HK-2 (cell line): ENCODE measurements around the gene CISH.

Experiments
- DNase-seq: peaks from one replicate; pipeline ENCODE4 v3.0.0-alpha.2; 2018; ENCODE audit not compliant: unreplicated experiment

CISH gene, protein sequence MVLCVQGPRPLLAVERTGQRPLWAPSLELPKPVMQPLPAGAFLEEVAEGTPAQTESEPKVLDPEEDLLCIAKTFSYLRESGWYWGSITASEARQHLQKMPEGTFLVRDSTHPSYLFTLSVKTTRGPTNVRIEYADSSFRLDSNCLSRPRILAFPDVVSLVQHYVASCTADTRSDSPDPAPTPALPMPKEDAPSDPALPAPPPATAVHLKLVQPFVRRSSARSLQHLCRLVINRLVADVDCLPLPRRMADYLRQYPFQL

GRCh38 chr3:50611464-50612233, at the start of gene CISH:
CISH (minus strand) TSS chr3:50611774; CDS start chr3:50611650, 124 bp downstream.
- peak; percentile 94 for DNase-seq

DNA sequence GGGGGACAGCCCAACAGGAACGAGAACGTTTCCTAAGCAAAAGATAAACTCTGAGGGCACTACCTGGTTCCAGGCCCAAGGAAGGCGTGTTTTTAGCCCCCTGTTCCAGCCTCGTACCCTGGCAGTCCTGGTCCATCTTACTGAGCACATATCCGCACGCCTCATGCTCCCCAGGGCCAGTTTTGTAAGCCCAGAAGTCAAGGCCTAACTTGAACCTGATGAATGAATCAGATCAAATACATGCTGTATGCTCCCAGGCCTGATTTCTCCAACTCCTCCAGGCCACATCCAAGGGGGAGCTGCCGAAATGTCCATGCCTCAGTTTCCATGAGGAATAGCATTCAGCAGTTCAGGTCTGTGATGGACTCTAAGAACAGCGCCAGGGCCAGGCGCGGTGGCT, 48.8 kb upstream of the CISH start:
- no peak for DNase-seq

DNA sequence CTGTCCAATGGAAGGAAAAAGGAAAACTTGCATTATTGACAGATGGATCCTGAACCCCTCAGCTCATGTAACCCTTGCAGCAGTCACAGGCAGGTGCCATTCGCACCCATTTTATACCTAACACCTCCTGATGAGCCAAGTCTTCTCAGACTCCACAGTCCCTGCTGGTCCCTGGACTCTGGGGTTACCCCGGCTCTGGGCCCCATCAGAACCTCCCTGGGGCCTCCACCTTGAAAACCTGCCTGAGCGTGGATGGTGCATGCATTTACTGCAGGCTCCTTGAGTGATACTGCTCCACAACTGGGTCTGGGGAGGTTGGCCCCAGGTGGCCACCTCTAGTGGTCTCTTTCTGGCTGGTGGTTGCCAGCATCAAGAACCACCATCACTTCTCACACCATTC, 47.3 kb upstream of the CISH start:
- DNase-seq = no peak

GRCh38 chr3:50658416-50658815, 46.8 kb upstream of the CISH start:
- no peak for DNase-seq

DNA sequence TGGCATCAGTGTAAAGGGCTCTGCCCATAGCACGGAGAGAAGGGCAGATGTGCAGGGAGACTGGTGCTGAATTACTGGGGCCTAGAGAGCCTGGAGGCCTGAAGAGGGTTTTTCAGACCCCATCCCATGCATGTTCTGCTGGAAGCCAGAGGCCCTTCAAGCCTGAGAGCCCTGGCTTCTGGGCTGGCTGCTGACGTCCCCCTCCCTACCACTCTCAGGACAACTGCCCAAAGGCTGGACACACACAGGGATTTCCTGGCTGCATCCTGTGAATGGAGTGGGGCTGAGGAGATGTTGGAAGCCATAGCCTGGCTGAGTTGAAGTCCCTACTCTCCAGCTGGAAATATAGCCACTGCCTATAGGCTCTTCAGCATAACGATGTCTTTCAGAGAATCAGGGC, 46.2 kb upstream of the CISH start:
- no peak for DNase-seq

GRCh38 chr3:50657407-50657806, 45.8 kb upstream of the CISH start:
- DNase-seq = no peak

DNA sequence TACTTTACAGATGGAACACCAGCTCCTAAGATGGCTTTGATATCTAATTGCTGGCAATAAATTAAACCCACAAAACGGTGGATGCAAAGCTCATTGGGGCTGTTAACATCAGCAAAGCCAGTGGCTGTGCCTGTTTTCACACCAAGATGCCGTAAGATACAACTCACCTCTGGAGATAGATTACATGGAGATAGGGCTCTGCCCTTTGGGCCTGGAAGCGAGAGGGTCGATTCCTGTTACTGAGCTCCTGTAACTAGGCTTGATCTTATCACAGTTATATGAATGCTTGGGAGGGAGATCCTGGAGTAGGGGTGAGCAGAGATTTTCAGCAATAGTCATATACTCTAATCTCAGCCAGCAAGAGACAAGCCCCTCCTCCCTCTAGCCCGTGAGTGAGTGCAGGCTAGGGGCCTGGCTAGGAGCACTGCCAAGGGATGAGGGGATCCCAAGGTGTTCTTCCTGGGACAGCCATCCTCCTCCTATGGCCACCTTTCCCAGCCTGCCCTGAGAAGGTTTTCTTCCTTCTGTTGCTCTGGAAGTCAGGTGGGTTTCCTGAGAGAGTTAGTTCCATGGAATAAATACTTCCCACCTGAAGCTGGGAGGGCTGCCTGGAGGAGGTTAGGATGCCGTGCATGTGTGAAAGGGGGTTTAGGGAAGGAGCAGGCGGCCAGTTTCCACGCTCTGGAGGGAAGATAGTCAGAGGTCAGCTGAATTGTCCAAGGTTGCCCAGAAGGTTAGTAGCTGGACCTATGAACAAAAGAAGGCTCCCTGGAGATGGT, 45.0 kb upstream of the CISH start:
- no peak for DNase-seq

DNA sequence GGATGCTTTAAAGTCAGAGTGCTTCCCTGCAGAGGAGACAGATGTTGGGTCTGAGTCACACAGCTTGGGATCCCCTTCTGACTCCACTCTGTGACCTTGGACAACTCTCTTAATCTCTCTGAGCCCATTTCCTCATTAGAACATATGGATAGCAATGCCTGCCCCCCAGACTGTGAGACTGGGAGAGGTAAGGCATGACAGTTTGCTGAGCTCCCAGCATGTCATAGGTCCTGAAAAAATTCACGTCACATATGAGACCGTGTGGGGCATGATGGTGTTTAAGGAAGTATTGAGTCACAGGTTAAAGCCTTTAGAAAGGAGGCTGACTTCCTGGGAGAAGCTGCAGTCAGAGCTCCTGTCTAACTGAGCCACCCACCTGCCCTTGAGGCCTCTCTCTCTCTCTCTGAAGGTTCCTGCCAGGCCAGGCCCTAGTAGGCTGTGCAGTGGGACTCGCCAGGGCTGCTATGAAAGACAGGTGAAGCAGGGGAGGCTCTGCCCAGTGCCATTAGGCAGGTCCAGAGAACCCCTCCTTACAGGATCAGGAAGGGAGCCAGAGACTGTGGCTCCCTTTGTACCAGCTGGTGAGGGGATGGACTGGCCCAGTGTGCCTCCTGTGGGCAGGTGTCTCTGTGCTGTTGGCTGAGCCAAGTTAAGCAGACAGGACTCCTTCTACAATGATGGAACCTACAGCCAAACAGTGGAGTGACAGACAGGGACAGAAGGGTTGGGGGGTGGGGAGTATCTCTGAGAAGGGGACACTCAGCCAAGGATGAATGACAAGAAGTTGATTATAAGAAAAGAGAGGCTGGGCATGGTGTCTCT, 43.6 kb upstream of the CISH start:
- no peak for DNase-seq

DNA sequence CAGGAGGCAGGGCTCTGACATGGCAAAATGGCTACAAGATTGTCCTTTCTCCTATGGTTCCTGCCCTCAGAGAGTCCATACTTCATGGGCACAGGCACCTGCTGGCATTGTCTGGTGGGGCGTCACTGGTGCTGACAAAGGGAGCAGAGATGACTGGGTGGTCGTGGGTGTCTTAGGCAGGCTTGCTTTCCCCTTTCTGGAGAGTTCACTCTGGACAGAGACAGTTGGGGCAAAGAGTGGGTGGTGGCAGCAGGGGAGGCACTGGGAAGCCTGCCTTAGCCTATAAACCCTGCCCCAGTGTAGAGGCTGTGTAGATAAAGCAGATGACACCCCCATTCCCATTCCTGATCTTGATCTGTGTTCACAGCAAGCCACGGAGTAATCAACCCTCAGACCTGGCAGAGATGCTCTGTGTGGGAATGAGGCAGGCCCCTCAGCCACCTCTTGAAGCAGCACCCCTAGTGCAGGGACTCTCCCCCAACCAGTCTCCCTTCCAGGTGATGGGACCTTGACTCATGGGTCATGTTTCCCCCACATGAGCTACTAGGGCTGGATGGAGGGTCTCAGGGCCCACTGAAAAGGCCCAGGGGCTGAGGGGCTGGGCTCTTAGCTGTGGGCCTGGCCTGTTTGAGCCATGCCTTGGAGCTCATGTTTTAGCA, 42.5 kb upstream of the CISH start:
- no peak for DNase-seq

GRCh38 chr3:50652709-50653108, 41.1 kb upstream of the CISH start:
- peak; percentile 39 for DNase-seq

- DNase-seq = no peak
Measured at GRCh38 chr3:50651920-50652529, 40.5 kb upstream of the CISH start.

DNA sequence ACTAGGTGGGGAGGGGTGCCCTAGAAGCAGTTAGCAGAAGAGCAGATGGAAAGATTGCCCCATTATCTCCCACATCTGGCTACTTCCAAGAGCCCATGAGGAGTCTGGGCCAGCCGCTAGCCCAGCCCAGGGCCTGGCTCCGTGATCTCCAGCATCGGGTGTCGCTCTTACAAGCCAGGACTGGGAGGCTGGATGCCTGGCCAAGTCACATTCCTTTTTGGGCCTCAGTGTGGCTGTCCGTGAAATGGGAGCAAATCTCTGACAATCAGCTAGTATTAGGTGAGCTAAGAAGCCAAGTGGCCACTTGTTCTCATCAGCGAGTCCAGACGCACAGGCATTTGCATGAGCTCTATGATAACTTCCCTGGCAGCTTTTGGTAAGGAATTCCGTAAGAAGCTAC, 39.9 kb upstream of the CISH start:
- DNase-seq = no peak

DNA sequence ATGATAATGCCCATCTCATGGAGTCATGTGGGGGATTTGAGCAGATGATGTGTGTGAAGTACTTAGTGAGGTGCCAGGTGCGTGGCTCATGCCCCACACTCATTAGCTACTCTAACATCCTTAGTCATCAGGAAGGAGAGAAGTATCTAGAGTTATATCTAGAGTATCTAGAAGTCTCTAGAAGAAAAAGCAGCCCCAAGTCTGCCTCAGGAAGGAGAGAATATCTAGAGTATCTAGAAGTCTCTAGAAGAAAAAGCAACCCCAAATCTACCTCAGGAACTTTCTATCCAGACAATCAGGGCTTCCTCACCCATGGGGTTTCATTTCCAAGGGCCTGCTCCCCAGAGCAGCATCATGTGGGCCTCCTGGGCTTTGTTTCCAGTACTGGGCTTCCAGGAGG, 38.4 kb upstream of the CISH start:
- DNase-seq = no peak

- DNase-seq = no peak
Measured at GRCh38 chr3:50649451-50649931, 37.9 kb upstream of the CISH start.

DNA sequence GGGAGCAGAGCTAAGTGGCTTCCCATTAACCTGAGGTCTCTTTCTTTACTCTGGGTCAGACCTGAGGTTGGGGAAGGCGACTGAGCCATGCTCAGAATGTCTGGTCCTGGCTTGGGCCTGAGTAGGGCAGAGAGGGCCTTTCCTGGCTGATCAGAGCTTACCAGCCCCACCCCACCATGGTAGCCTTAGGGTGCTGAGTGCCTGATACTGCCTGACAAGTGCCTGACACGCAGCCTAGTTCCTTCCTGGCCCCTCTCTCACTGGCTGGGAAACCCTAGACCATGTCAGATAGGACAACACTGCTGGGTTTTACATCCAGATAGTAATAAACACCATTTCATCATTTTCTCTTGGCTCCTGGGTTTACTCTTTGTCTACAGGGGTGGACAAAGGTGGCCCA, 37.4 kb upstream of the CISH start:
- no peak for DNase-seq

GRCh38 chr3:50648313-50648712, 36.7 kb upstream of the CISH start:
- DNase-seq = no peak

DNA sequence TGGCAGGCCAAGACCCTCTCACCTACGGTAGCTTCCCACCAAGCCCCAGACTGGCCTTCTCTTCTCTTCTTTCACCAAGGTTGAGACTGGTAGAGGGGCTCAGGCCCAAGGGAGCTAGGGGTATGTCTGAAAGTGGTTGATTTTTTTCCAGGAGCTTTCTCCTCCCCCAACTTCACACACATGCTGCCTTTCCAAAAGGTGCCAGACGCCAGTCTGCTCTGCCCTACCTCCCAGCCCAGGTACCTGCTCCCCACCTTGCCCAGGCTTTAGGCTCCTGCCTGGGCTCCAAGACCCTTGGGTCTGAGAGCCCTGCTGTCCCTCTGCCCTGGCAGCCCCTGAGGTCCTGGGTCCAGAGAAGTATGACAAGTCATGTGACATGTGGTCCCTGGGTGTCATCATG, 33.8 kb upstream of the CISH start:
- no peak for DNase-seq

GRCh38 chr3:50644561-50644960, 33.0 kb upstream of the CISH start:
- no peak for DNase-seq

- no peak for DNase-seq
Measured at GRCh38 chr3:50642382-50642781, 30.8 kb upstream of the CISH start.

DNA sequence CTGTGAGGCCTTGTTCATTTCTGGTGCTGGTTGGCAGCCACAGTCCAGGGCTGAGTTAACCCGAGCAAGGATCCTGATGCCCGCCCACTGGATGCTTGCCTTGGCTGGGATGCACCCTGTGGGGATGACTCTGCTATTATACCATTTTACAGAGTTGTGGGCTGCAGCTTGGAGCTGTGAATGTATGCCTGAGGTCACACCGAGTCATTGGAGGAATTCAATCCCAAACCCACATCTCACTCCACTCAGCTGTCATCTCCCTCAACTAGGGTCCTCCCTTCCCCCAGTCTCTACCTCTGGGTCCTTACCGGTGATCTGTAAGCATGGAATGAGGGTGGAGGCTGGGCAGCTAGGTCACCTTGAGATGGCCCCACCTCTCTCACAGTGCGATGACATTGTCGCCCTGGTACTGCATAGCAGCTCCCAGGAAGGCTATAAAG, 27.5 kb upstream of the CISH start:
- DNase-seq = peak; percentile 50

DNA sequence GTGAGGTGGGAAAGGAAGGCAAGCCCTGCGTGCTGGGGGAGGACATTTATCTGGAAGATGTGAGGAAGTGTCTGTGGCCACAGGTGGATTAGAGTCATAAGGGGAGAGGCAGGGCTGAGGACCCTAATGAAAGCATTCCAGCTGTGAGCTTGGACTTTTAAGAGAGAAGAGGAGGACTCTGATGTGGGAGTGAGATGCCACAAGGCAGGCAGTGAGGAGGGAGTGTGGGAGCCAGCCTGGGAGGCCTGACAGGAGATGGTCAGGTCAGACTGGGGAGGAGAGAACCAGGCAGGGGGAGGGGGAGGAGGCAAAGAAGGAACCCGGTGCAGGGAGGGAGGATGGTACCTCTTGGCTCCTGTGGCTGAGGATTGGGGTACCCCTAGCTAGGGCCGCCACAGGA, 26.4 kb upstream of the CISH start:
- no peak for DNase-seq
